ENCODE results near the gene SLC27A5.

Gene SLC27A5, protein sequence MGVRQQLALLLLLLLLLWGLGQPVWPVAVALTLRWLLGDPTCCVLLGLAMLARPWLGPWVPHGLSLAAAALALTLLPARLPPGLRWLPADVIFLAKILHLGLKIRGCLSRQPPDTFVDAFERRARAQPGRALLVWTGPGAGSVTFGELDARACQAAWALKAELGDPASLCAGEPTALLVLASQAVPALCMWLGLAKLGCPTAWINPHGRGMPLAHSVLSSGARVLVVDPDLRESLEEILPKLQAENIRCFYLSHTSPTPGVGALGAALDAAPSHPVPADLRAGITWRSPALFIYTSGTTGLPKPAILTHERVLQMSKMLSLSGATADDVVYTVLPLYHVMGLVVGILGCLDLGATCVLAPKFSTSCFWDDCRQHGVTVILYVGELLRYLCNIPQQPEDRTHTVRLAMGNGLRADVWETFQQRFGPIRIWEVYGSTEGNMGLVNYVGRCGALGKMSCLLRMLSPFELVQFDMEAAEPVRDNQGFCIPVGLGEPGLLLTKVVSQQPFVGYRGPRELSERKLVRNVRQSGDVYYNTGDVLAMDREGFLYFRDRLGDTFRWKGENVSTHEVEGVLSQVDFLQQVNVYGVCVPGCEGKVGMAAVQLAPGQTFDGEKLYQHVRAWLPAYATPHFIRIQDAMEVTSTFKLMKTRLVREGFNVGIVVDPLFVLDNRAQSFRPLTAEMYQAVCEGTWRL

GRCh38 chr19:58511353-58512208 is at the start of gene SLC27A5:
Gene SLC27A5 (minus strand): TSS chr19:58511992. CDS start chr19:58511955, 37 bp downstream.
- DNase-seq (ENCODE audit: low read depth in 1 of 2, low spot score in 1 of 2): no peak

GRCh38 chr19:58560921-58561320 is 49.1 kb upstream of the SLC27A5 start:
- DNase-seq (ENCODE audit: low read depth in 1 of 2, low spot score in 1 of 2): no peak

- DNase-seq (ENCODE audit: low read depth in 1 of 2, low spot score in 1 of 2): no peak
These were observed 48.5 kb upstream of the SLC27A5 start for GRCh38 chr19:58560007-58560887.

GRCh38 chr19:58559275-58560006 is 47.6 kb upstream of the SLC27A5 start:
- no peak for DNase-seq (ENCODE audit: low read depth in 1 of 2, low spot score in 1 of 2)

GRCh38 chr19:58558623-58559274 is 47.0 kb upstream of the SLC27A5 start:
- DNase-seq (ENCODE audit: low read depth in 1 of 2, low spot score in 1 of 2): peak; percentile 99 to 100

GRCh38 chr19:58558066-58558622 is 46.4 kb upstream of the SLC27A5 start, which contains the start of gene UBE2M:
Gene UBE2M (minus strand): TSS chr19:58558611. CDS start chr19:58558381, 230 bp downstream.
- DNase-seq (ENCODE audit: low read depth in 1 of 2, low spot score in 1 of 2): no peak

DNA sequence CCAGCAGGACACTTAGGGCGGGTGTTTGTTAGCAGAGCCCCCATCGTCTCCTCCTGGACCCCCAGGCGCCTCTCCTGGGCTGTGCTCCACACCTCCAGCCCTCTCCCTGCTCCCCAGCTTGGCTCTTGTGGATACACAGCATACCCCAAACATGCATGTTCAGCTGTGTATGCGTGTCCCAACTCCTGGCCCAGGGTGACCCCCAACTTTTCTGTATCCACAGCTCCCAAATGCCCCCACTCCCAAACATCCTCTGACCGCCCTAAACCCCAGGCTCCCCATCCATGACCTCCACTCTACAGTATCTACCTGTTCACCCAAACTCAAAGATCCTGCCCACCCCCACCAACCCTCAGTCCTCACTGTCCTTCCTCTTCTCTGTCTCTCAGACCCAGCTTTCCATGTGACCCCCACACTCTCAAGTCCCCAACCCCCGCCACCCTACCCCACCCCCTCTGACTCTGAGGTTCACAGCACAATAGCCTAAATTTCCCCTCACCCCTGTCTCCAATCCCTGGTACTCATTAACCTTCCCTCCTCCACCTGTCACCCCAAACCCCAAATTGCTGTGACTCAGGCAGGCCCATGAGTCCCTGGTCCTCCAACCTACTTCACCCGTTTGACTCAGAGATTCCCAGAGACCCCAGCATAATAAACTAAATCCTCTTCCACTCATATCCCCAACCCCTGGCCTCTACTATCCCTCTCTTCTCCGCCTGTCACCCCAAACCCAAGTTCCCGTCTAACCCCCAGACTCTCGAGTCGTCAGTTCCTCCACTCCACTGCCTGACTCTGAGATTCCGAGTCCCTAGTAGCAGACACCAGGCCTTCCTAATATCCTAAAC is 45.7 kb upstream of the SLC27A5 start:
- no peak for DNase-seq (ENCODE audit: low read depth in 1 of 2, low spot score in 1 of 2)

- no peak for DNase-seq (ENCODE audit: low read depth in 1 of 2, low spot score in 1 of 2)
These were observed 44.9 kb upstream of the SLC27A5 start for GRCh38 chr19:58556622-58557220.

DNA sequence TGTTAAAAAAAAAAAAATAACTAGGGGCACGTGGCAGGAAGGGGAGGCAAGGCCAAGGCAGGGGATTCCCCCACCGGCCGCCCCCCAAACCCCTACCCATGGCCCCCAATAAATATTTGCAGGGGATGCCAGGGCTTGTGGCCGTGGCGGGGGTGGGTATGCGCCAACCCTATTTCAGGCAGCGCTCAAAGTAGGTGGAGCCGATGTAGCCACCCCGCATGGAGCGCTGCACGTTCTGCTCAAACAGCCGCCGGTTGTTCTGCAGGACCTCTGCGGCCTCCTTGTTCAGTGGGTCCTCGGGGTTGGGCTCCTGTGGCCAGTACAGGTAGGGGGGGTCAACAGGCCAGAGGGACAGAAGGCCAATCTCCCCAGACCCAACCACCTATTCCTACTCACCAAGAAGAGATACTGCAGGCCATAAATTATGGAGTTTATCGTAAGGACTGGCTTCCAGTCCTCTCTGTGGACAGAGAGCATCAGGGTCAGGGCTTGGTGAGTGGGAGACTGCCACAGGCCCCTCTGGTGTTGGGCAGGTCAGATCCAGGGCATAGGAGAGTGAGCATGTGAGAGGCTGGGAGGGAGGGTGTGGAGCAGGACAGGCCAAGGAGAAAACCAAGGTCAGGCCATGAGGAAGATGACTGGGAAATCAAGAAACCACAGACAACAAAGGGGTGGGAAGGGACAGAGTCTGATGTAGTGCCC is 44.3 kb upstream of the SLC27A5 start:
- no peak for DNase-seq (ENCODE audit: low read depth in 1 of 2, low spot score in 1 of 2)

GRCh38 chr19:58555369-58555885 is 43.6 kb upstream of the SLC27A5 start:
- no peak for DNase-seq (ENCODE audit: low read depth in 1 of 2, low spot score in 1 of 2)

DNA sequence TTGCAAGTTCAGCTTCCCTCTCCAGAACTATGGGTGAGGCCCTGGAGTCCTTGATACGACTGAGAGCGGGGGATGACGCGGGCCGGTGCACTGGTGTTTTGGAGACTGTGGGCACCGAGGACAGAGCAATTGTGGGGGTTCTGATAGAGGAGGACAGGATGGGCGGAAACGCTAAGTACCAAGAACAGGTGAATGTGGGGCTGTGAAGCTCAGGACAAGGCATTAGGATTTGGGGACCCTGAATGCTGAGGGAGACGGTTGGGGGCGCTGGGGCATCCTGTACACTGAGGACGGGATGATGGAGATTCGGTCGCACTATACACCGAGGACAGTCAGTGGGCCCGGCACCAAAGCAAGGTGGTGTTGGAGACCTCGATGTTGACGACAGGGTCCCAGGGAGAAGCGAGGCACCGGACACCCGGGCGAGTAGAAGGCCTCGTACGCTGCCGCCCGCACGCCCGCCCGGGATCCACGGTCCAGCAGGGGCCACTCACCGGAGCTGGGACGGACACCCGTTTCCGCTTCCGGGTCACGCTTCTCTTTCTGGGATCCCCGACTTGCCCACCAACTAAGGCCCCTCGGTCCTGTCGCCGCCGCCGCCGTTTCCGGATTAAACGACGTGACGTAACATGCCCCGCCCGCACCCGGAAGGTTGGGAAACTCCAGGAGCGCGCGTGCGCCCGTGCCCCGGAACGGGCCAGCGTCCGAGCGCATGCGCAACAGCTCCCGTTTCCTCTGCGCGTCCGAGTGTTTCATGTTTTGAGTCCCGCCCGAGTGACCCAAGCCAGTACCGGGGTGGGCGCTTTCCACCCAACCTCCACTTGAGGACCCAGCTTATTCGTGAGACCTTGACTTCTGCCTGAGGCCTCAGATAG is 42.9 kb upstream of the SLC27A5 start, which contains the start of gene CHMP2A:
Gene CHMP2A (minus strand): TSS at position 612 of the 875 bp plus-strand sequence. CDS start 893 bp downstream, outside the sequence.
- peak; percentile 95 to 97 for DNase-seq (ENCODE audit: low read depth in 1 of 2, low spot score in 1 of 2)

DNA sequence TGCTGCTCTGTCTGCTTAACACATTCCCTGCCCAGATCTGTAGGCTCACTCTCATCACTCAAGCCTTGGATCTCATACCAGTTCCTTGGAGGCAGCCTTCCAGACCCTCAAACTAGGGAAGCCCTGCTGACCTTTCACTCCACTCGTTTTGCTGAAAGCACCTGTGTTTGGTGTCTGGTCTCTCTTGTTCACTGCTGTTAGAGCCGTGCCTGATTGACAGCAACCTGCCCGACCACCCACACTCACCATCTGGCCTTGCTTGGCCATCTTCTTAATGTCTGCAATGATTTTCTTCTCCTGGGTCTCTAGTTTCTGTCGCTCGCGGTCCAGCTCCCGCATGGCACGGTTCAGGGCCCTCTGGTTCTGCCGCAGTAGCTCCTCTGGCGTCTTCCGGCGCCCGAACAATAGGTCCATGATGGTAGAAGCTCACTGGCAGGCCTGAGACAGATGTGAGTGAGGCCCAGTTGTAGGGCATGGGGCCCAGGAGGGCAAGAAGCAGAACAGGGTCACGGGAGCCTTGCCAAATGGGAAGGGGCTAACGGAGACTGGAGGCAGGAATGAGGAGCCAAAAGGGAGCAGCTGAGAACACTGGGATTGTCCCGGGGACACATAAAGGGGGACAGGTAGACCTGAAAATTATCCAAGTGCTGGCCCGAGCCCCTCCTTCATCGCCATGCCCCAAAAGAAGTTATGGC is 42.2 kb upstream of the SLC27A5 start:
- no peak for DNase-seq (ENCODE audit: low read depth in 1 of 2, low spot score in 1 of 2)

DNA sequence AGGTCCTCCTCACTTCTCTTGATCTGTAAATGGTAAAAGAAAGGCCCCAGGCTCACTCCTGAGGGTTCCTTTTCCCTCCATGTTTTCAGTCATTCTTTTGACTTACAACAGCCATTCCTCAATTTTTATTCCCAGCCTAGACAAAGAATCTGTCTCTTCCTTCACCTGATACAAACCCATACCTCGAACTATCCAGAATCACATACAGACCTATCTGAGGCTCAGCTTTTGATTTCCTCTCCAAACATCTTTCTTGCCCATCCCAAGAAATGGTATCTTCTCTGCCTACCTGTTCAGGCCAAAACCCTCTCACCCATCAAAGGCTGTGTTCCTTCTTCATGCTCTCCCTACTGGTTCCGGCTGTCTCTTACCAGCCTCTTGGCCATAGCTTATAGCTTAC is 40.9 kb upstream of the SLC27A5 start:
- DNase-seq (ENCODE audit: low read depth in 1 of 2, low spot score in 1 of 2): no peak

GRCh38 chr19:58551577-58552471 is 40.0 kb upstream of the SLC27A5 start:
- DNase-seq (ENCODE audit: low read depth in 1 of 2, low spot score in 1 of 2): no peak
